GM15510 (cell line): ENCODE measurements around the gene PIGP.

Experiments used
- POLR2A ChIP-seq: IDR thresholded peaks from 3 replicates; pipeline ENCODE4 v1.6.1; 2011; ENCODE audit warnings: borderline replicate concordance; ENCODE audit not compliant: insufficient read length; ENCODE audit errors: extremely low read depth

The PIGP gene

GRCh38 chr21:37059181-37059580 lies 13.7 kb downstream of the PIGP start:
- TF ChIP-seq POLR2A = no peak

- TF ChIP-seq POLR2A = no peak
These were observed 14.6 kb downstream of the PIGP start for GRCh38 chr21:37058261-37058660.

GRCh38 chr21:37057614-37058013 lies 15.3 kb downstream of the PIGP start:
- no peak for TF ChIP-seq POLR2A

GRCh38 chr21:37055271-37055855 lies 17.5 kb downstream of the PIGP start:
- no peak for TF ChIP-seq POLR2A

- TF ChIP-seq POLR2A = no peak
These were observed 25.8 kb downstream of the PIGP start for GRCh38 chr21:37047079-37047478.

GRCh38 chr21:37045556-37045955 lies 27.3 kb downstream of the PIGP start:
- TF ChIP-seq POLR2A = no peak

GRCh38 chr21:37045149-37045548 lies 27.7 kb downstream of the PIGP start:
- no peak for TF ChIP-seq POLR2A

GRCh38 chr21:37044643-37045042 lies 28.2 kb downstream of the PIGP start:
- TF ChIP-seq POLR2A = no peak

GRCh38 chr21:37043818-37044217 lies 29.1 kb downstream of the PIGP start:
- TF ChIP-seq POLR2A = no peak

- no peak for TF ChIP-seq POLR2A
These were observed 31.1 kb downstream of the PIGP start for GRCh38 chr21:37041706-37042271.

GRCh38 chr21:37040212-37040611 lies 32.7 kb downstream of the PIGP start:
- no peak for TF ChIP-seq POLR2A

- no peak for TF ChIP-seq POLR2A
These were observed 33.3 kb downstream of the PIGP start for GRCh38 chr21:37039411-37040075.

- no peak for TF ChIP-seq POLR2A
These were observed 36.7 kb downstream of the PIGP start for GRCh38 chr21:37036177-37036576.

GRCh38 chr21:37032877-37033471 lies 39.9 kb downstream of the PIGP start:
- no peak for TF ChIP-seq POLR2A

GRCh38 chr21:37032293-37032692 lies 40.6 kb downstream of the PIGP start:
- no peak for TF ChIP-seq POLR2A

- TF ChIP-seq POLR2A = no peak
These were observed 42.0 kb downstream of the PIGP start for GRCh38 chr21:37030864-37031263.
